ENCODE results near the gene PALM2AKAP2.

Gene PALM2AKAP2

GRCh38 chr9:109779711-109780452, at the start of gene PALM2AKAP2:
TSS of gene PALM2AKAP2 (plus strand) at chr9:109780198. CDS start at chr9:109780489, 291 bp downstream.
- FAIRE-seq, result peak; percentile 46
- DNase-seq (ENCODE audit: insufficient read length, low spot score), result peak; percentile 47

GRCh38 chr9:109730228-109730627, 49.8 kb upstream of the PALM2AKAP2 start:
- peak; percentile 40 for DNase-seq (ENCODE audit: insufficient read length, low spot score)
- FAIRE-seq, result peak; percentile 20

DNA sequence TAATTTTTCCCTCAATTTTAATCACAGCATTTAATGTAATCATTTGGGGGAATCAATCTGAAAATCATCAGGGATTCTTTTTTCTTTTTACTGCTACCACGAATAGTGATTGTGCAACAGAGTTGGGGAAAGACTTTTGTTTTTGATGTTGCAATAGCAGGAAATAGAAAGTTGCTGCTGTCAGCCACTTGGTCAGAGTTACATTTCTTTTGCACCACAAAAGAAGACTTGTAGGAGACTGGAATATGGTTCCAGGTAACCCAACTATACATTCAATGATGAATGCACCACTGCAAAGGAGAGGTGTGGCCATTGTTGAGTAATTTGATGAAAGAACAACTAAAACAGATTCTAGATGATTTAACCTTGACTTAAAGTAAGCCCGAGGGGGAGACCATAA, 46.3 kb upstream of the PALM2AKAP2 start:
- no peak for FAIRE-seq
- peak; percentile 13 for DNase-seq (ENCODE audit: insufficient read length, low spot score)

GRCh38 chr9:109734814-109735213, 45.2 kb upstream of the PALM2AKAP2 start:
- FAIRE-seq, result no peak
- DNase-seq (ENCODE audit: insufficient read length, low spot score), result no peak

GRCh38 chr9:109735801-109736200, 44.2 kb upstream of the PALM2AKAP2 start:
- FAIRE-seq, result no peak

GRCh38 chr9:109737295-109737694, 42.7 kb upstream of the PALM2AKAP2 start:
- FAIRE-seq, result no peak
- no peak for DNase-seq (ENCODE audit: insufficient read length, low spot score)

More at GRCh38 chr9:109735801-109736200, 44.2 kb upstream of the PALM2AKAP2 start:
- DNase-seq (ENCODE audit: insufficient read length, low spot score), result no peak

- DNase-seq (ENCODE audit: insufficient read length, low spot score) (no peak), FAIRE-seq (no peak)
Measured at GRCh38 chr9:109739760-109740159, 40.2 kb upstream of the PALM2AKAP2 start.

DNA sequence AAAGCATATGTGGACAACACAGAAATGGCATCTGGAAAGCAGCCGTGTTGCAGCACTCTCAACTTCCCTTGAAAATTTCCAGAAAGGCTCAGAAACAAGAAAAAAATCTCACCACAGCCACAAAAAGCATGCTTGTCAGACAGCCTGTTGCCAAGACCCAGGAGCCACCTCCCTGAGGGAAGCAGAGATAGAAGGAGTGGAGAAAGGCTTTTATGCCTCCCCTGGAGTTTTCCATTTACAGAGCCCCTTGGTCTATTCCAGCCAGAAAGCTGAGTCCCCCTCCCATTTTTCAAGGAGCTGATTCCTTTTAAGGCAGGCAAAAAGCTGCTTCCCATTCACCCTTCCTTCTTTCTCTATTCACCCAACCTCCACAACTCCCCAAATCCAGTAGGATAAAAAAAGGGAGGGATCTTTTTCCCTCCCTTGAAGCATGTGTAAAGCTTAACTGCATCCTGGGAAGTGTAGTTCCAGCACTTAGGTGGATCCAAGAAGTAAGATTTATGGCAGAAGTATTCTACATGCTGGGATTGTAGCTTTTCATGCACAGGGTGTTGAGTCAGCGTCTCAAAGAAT, 37.1 kb upstream of the PALM2AKAP2 start:
- no peak for FAIRE-seq
- no peak for DNase-seq (ENCODE audit: insufficient read length, low spot score)

GRCh38 chr9:109743696-109744095, 36.3 kb upstream of the PALM2AKAP2 start:
- DNase-seq (ENCODE audit: insufficient read length, low spot score) (no peak), FAIRE-seq (no peak)

GRCh38 chr9:109745335-109746283, 34.4 kb upstream of the PALM2AKAP2 start:
- DNase-seq (ENCODE audit: insufficient read length, low spot score) (no peak), FAIRE-seq (no peak)

DNA sequence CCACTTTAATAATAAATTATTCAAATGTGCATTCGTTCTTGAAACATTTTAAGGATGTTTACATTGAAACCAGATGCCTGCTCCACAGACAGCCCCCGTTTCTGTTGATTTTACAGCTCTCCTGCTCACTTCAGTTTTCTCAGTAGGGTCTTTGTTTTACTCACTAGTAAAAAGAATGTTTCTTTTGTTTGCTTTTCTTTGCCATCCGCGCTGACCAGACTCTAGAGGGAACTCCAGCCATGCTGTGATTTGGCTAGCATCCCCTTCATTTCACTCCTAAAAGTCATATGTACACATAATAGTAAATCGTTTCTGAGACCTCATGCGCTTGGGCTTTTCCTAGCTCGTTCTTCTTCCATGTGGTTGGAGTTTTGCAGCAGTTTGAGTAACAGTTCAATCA, 28.7 kb upstream of the PALM2AKAP2 start:
- no peak for FAIRE-seq
- no peak for DNase-seq (ENCODE audit: insufficient read length, low spot score)

GRCh38 chr9:109753308-109753707, 26.7 kb upstream of the PALM2AKAP2 start:
- FAIRE-seq, result no peak
- no peak for DNase-seq (ENCODE audit: insufficient read length, low spot score)

- DNase-seq (ENCODE audit: insufficient read length, low spot score) (no peak), FAIRE-seq (no peak)
Measured at GRCh38 chr9:109755040-109755439, 25.0 kb upstream of the PALM2AKAP2 start.

DNA sequence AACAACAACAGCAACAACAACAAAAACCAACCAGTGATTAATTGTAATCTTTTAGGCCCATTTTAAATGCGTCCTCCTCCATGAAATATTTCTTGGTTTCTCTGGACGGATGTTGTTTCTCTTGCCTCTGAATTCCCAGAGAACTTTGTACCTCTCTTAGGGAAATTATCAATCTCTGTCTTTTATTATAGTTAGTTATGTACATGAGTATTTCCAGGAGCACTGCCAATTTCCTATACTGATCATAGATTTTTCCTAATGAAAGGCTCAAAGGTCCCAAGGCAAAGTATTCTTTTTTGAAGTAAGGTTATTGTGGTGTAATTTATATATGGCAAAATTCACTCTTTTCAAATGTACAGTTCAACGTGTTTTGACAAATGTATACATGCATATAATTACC, 20.4 kb upstream of the PALM2AKAP2 start:
- DNase-seq (ENCODE audit: insufficient read length, low spot score) (no peak), FAIRE-seq (no peak)

- DNase-seq (ENCODE audit: insufficient read length, low spot score) (no peak), FAIRE-seq (peak; percentile 4)
Measured at GRCh38 chr9:109765278-109765677, 14.7 kb upstream of the PALM2AKAP2 start.

- DNase-seq (ENCODE audit: insufficient read length, low spot score) (no peak), FAIRE-seq (no peak)
Measured at GRCh38 chr9:109765830-109766229, 14.2 kb upstream of the PALM2AKAP2 start.

- FAIRE-seq (peak; percentile 23), DNase-seq (ENCODE audit: insufficient read length, low spot score) (peak; percentile 77)
Measured at GRCh38 chr9:109766351-109766750, 13.6 kb upstream of the PALM2AKAP2 start.

DNA sequence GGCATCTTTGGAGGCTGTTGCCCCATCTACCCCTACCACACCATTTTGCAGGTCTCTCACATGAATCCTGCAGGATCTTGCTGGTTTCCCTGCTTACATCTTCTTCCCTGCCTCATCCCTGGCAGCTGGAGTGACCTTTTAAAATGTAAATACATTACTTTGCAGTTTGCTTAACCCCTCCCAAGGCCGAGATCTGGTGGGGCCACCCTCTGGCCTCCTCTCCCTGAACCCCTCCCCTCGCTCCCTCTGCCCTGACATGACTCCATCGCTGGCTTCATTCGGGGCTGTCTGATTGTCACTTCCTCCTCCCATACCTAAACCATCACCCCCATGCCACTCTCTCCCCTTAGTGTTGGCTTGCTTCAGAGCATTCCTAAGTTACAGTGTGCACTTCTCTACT, 12.6 kb upstream of the PALM2AKAP2 start:
- DNase-seq (ENCODE audit: insufficient read length, low spot score) (no peak), FAIRE-seq (no peak)

- FAIRE-seq, result no peak
Measured at GRCh38 chr9:109767814-109768213, 12.2 kb upstream of the PALM2AKAP2 start.

DNA sequence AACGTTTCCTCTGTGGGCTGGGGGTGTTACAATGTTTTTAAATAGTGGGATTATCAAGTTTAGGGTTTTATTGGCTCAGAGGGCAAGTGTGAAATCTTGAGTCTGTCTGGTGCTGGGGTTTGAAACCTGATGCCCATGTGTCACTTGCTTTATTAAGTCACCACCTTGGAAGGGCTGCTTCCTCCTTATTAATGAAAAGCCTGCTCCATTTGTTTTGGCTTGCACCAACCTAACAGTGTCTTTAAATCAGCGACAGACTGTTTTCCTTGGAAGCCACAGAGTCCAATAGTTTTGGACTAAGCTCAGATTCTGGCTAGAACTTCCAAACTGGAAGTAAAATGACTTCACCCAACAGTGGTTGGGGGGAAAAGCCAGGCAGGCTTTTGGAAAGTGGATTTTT, 10.7 kb upstream of the PALM2AKAP2 start:
- FAIRE-seq (no peak), DNase-seq (ENCODE audit: insufficient read length, low spot score) (no peak)

More at GRCh38 chr9:109767814-109768213, 12.2 kb upstream of the PALM2AKAP2 start:
- no peak for DNase-seq (ENCODE audit: insufficient read length, low spot score)

DNA sequence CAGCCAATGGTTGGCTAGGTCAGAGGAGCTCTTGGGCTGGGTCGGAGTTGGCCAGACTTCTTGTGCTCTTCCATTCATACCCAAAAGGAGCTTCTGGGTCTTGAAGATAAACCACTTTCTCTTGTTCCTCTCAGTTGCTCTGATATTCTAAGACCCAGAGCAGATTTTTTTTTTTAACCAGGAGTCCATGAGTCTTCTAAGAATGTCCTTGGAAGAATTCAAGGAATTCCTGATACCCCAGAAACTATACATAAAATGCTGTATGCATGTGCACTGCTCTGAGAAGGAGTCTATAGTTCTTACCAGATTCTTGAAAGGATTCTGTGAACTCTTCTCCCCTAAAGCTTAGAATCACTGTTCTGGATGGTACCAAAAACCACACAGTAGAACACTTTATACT, 9.9 kb upstream of the PALM2AKAP2 start:
- DNase-seq (ENCODE audit: insufficient read length, low spot score) (no peak), FAIRE-seq (no peak)

All from HTR-8/SVneo (cell line).